ENCODE results near the gene GPC6.

GPC6 gene

GRCh38 chr13:94272038-94272437 lies 1045.4 kb downstream of the GPC6 start:
- H3K18ac ChIP-seq (ENCODE audit: low read length), result no peak overlapping the region
- H2BK5ac ChIP-seq (ENCODE audit: low read depth, low read length, poor library complexity), result no peak overlapping the region
- H4K12ac ChIP-seq (ENCODE audit: low read depth, low read length), result no peak overlapping the region
- no peaks in the 10 kb centered on the region for H3K36me3 ChIP-seq (ENCODE audit: control insufficient read depth in 1 of 2, insufficient read depth in 2 of 2, low read length in 2 of 2)
- no peaks in the 10 kb centered on the region for H3K79me1 ChIP-seq (ENCODE audit: low read length)
- H4K8ac ChIP-seq (ENCODE audit: low read depth, low read length), result no peak overlapping the region
- no peak overlapping the region for H2AK5ac ChIP-seq (ENCODE audit: low read length)
- H3K9ac ChIP-seq (ENCODE audit: low read length), result no peak overlapping the region
- no peaks in the 10 kb centered on the region for H3K9me3 ChIP-seq (ENCODE audit: insufficient read depth, low read depth, low read length)
- no peaks in the 10 kb centered on the region for H3K79me2 ChIP-seq (ENCODE audit: control insufficient read depth, insufficient read depth, low read length, poor library complexity)
- WGBS (ENCODE audit: extremely low coverage, insufficient coverage, insufficient read length), result no CpG with 5 or more reads among the region's 2 CpGs
- H3K4me2 ChIP-seq (ENCODE audit: low read length), result no peak overlapping the region
- DNase-seq, result no peak
- no peaks in the 10 kb centered on the region for H3K4me1 ChIP-seq (ENCODE audit: control insufficient read depth in 1 of 2, insufficient read depth in 2 of 2, low read length in 2 of 2)
- no peaks in the 10 kb centered on the region for H3K27me3 ChIP-seq (ENCODE audit: insufficient read depth, low read length)
- no peak overlapping the region for H3K4me3 ChIP-seq (ENCODE audit: low read depth, low read length)
- H2AFZ ChIP-seq (ENCODE audit: insufficient read depth, low read length, poor library complexity), result no peak overlapping the region
- H2BK120ac ChIP-seq (ENCODE audit: insufficient read depth, low read length, poor library complexity), result no peak overlapping the region
- no peak overlapping the region for H3K14ac ChIP-seq (ENCODE audit: low read length)
- no peak overlapping the region for H3K27ac ChIP-seq (ENCODE audit: low read depth, low read length)
- no peak overlapping the region for H2BK12ac ChIP-seq (ENCODE audit: low read length)
- H4K91ac ChIP-seq (ENCODE audit: low read depth, low read length), result no peak overlapping the region
- H3K23ac ChIP-seq (ENCODE audit: low read length), result no peak overlapping the region
- no peak overlapping the region for H3K4ac ChIP-seq (ENCODE audit: low read depth, low read length)

GRCh38 chr13:94280349-94280748 lies 1053.7 kb downstream of the GPC6 start:
- no peak overlapping the region for H4K8ac ChIP-seq (ENCODE audit: low read depth, low read length)
- H3K4me1 ChIP-seq (ENCODE audit: control insufficient read depth in 1 of 2, insufficient read depth in 2 of 2, low read length in 2 of 2), result no peaks in the 10 kb centered on the region
- no peak overlapping the region for H4K12ac ChIP-seq (ENCODE audit: low read depth, low read length)
- H3K23ac ChIP-seq (ENCODE audit: low read length), result no peak overlapping the region
- H3K79me1 ChIP-seq (ENCODE audit: low read length), result no peaks in the 10 kb centered on the region
- DNase-seq, result no peak
- no peaks in the 10 kb centered on the region for H3K9me3 ChIP-seq (ENCODE audit: insufficient read depth, low read depth, low read length)
- H3K9ac ChIP-seq (ENCODE audit: low read length), result no peak overlapping the region
- no peaks in the 10 kb centered on the region for H3K79me2 ChIP-seq (ENCODE audit: control insufficient read depth, insufficient read depth, low read length, poor library complexity)
- H4K91ac ChIP-seq (ENCODE audit: low read depth, low read length), result no peak overlapping the region
- H3K4ac ChIP-seq (ENCODE audit: low read depth, low read length), result no peak overlapping the region
- H3K4me2 ChIP-seq (ENCODE audit: low read length), result no peak overlapping the region
- no peak overlapping the region for H3K27ac ChIP-seq (ENCODE audit: low read depth, low read length)
- H3K18ac ChIP-seq (ENCODE audit: low read length), result no peak overlapping the region
- H3K4me3 ChIP-seq (ENCODE audit: low read depth, low read length), result no peak overlapping the region
- H2BK120ac ChIP-seq (ENCODE audit: insufficient read depth, low read length, poor library complexity), result no peak overlapping the region
- H2AFZ ChIP-seq (ENCODE audit: insufficient read depth, low read length, poor library complexity), result no peak overlapping the region
- H3K36me3 ChIP-seq (ENCODE audit: control insufficient read depth in 1 of 2, insufficient read depth in 2 of 2, low read length in 2 of 2), result no peaks in the 10 kb centered on the region
- no peak overlapping the region for H2BK5ac ChIP-seq (ENCODE audit: low read depth, low read length, poor library complexity)
- H2AK5ac ChIP-seq (ENCODE audit: low read length), result no peak overlapping the region
- WGBS (ENCODE audit: extremely low coverage, insufficient coverage, insufficient read length), result no CpG with 5 or more reads among the region's 3 CpGs
- H3K14ac ChIP-seq (ENCODE audit: low read length), result no peak overlapping the region
- H2BK12ac ChIP-seq (ENCODE audit: low read length), result no peak overlapping the region
- no peaks in the 10 kb centered on the region for H3K27me3 ChIP-seq (ENCODE audit: insufficient read depth, low read length)

GRCh38 chr13:94280845-94281244 lies 1054.2 kb downstream of the GPC6 start:
- Histone ChIP-seq H3K79me1 (ENCODE audit: low read length) (no peaks in the 10 kb centered on the region), H3K79me2 (ENCODE audit: control insufficient read depth, insufficient read depth, low read length, poor library complexity) (no peaks in the 10 kb centered on the region), H3K4me1 (ENCODE audit: control insufficient read depth in 1 of 2, insufficient read depth in 2 of 2, low read length in 2 of 2) (no peaks in the 10 kb centered on the region), H3K14ac (ENCODE audit: low read length) (no peak overlapping the region), H3K27me3 (ENCODE audit: insufficient read depth, low read length) (no peaks in the 10 kb centered on the region), H3K18ac (ENCODE audit: low read length) (no peak overlapping the region), H2AFZ (ENCODE audit: insufficient read depth, low read length, poor library complexity) (no peak overlapping the region), H3K36me3 (ENCODE audit: control insufficient read depth in 1 of 2, insufficient read depth in 2 of 2, low read length in 2 of 2) (no peaks in the 10 kb centered on the region), H4K12ac (ENCODE audit: low read depth, low read length) (no peak overlapping the region), H2BK120ac (ENCODE audit: insufficient read depth, low read length, poor library complexity) (no peak overlapping the region), H3K9me3 (ENCODE audit: insufficient read depth, low read depth, low read length) (no peaks in the 10 kb centered on the region), H3K27ac (ENCODE audit: low read depth, low read length) (no peak overlapping the region), H4K8ac (ENCODE audit: low read depth, low read length) (no peak overlapping the region), H3K23ac (ENCODE audit: low read length) (no peak overlapping the region), H3K4me2 (ENCODE audit: low read length) (no peak overlapping the region), H2AK5ac (ENCODE audit: low read length) (no peak overlapping the region), H3K4ac (ENCODE audit: low read depth, low read length) (no peak overlapping the region), H4K91ac (ENCODE audit: low read depth, low read length) (no peak overlapping the region), H2BK5ac (ENCODE audit: low read depth, low read length, poor library complexity) (no peak overlapping the region), H2BK12ac (ENCODE audit: low read length) (no peak overlapping the region), H3K4me3 (ENCODE audit: low read depth, low read length) (no peak overlapping the region), H3K9ac (ENCODE audit: low read length) (no peak overlapping the region)
- no peak for DNase-seq

- H3K23ac ChIP-seq (ENCODE audit: low read length), result no peak overlapping the region
- no peak overlapping the region for H3K4ac ChIP-seq (ENCODE audit: low read depth, low read length)
- H4K8ac ChIP-seq (ENCODE audit: low read depth, low read length), result no peak overlapping the region
- no peaks in the 10 kb centered on the region for H3K4me1 ChIP-seq (ENCODE audit: control insufficient read depth in 1 of 2, insufficient read depth in 2 of 2, low read length in 2 of 2)
- no peaks in the 10 kb centered on the region for H3K79me2 ChIP-seq (ENCODE audit: control insufficient read depth, insufficient read depth, low read length, poor library complexity)
- no peak overlapping the region for H2BK12ac ChIP-seq (ENCODE audit: low read length)
- no peak overlapping the region for H3K27ac ChIP-seq (ENCODE audit: low read depth, low read length)
- no peak overlapping the region for H2BK5ac ChIP-seq (ENCODE audit: low read depth, low read length, poor library complexity)
- H3K9ac ChIP-seq (ENCODE audit: low read length), result no peak overlapping the region
- no peaks in the 10 kb centered on the region for H3K27me3 ChIP-seq (ENCODE audit: insufficient read depth, low read length)
- H2BK120ac ChIP-seq (ENCODE audit: insufficient read depth, low read length, poor library complexity), result no peak overlapping the region
- no CpG with 5 or more reads among the region's 3 CpGs for WGBS (ENCODE audit: extremely low coverage, insufficient coverage, insufficient read length)
- no peak overlapping the region for H3K4me3 ChIP-seq (ENCODE audit: low read depth, low read length)
- H3K4me2 ChIP-seq (ENCODE audit: low read length), result no peak overlapping the region
- no peak overlapping the region for H3K14ac ChIP-seq (ENCODE audit: low read length)
- H3K9me3 ChIP-seq (ENCODE audit: insufficient read depth, low read depth, low read length), result no peaks in the 10 kb centered on the region
- H3K18ac ChIP-seq (ENCODE audit: low read length), result no peak overlapping the region
- no peaks in the 10 kb centered on the region for H3K79me1 ChIP-seq (ENCODE audit: low read length)
- H2AK5ac ChIP-seq (ENCODE audit: low read length), result no peak overlapping the region
- H2AFZ ChIP-seq (ENCODE audit: insufficient read depth, low read length, poor library complexity), result no peak overlapping the region
- H4K12ac ChIP-seq (ENCODE audit: low read depth, low read length), result no peak overlapping the region
- H3K36me3 ChIP-seq (ENCODE audit: control insufficient read depth in 1 of 2, insufficient read depth in 2 of 2, low read length in 2 of 2), result no peaks in the 10 kb centered on the region
- DNase-seq, result no peak
- no peak overlapping the region for H4K91ac ChIP-seq (ENCODE audit: low read depth, low read length)
Measured at GRCh38 chr13:94286581-94286980, 1060.0 kb downstream of the GPC6 start.
